ENCODE results near the gene SYTL5. TPM values are rescaled to one million over a fixed set of nuclear protein-coding genes. Genes with fewer than 3 reads are reported as not detected.

SYTL5 gene
- total RNA-seq, result 0.05 TPM in 1 of 2 replicates, not detected in the other

DNA sequence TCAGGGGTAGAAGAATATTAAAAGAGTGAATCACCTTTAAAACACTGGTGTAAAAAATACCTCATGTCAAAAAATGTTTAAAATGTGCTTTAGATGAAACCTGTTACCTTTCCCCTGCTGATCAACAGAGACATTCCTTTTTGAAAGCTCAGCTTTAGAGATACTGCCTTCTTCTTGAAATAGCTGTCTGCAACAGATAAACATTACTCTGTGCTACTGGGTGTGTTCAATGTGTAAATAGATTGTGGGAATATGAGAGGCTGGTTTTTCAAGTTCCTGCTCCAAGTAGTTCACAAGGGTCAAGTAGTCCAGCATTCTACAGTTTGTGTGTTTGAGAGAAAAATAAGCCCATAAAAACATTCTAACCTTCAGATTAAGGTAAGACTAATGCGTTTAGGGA lies at the start of gene SYTL5:
TSS of gene SYTL5 (plus strand) at position 263 of the 400 bp plus-strand sequence. CDS start 27,337 bp downstream, outside the sequence.

Other genes starting within 250 kb of the SYTL5 start
- under 0.01 TPM in 1 of 2 replicates, not detected in the other for gene CYBB, start 226.5 kb upstream of the SYTL5 start, total RNA-seq
- 14.9 and 21.8 TPM in 2 replicates for gene DYNLT3, start 159.0 kb upstream of the SYTL5 start, total RNA-seq
- gene SRPX, start 214.3 kb downstream of the SYTL5 start, total RNA-seq, result 2,993 and 3,060 TPM in 2 replicates

Measured in cardiac ventricle fibroblast (primary cell).